ELR (cell line): ENCODE results near the gene NOVA1.
"Not testable (repeated sequence)": the region's sequence is repeated elsewhere in the genome, so short reads cannot be mapped to it uniquely, and the experiment has no call there.

Source experiments
- DNase-seq: peaks from one replicate; pipeline ENCODE4 v3.0.0-alpha.2; 2015; ENCODE audit warnings: low read depth

The NOVA1 gene

GRCh38 chr14:26597589-26598080, at the start of gene NOVA1:
TSS of gene NOVA1 (minus strand) at chr14:26598033. CDS start at chr14:26597436, 597 bp downstream.
- no peak for DNase-seq

GRCh38 chr14:26645057-26645456, 47.2 kb upstream of the NOVA1 start:
- not testable (repeated sequence) for DNase-seq

- DNase-seq, result no peak
Measured at GRCh38 chr14:26636561-26636960, 38.7 kb upstream of the NOVA1 start.

- not testable (repeated sequence) for DNase-seq
Measured at GRCh38 chr14:26634946-26635345, 37.1 kb upstream of the NOVA1 start.

GRCh38 chr14:26626256-26626655, 28.4 kb upstream of the NOVA1 start:
- DNase-seq, result no peak

- DNase-seq, result no peak
Measured at GRCh38 chr14:26622611-26623010, 24.8 kb upstream of the NOVA1 start.

- no peak for DNase-seq
Measured at GRCh38 chr14:26621807-26622560, 24.2 kb upstream of the NOVA1 start.

GRCh38 chr14:26621364-26621763, 23.5 kb upstream of the NOVA1 start:
- no peak for DNase-seq

GRCh38 chr14:26611259-26611658, 13.4 kb upstream of the NOVA1 start:
- DNase-seq, result no peak

GRCh38 chr14:26606729-26607312, 9.0 kb upstream of the NOVA1 start:
- DNase-seq, result no peak

GRCh38 chr14:26605602-26606001, 7.8 kb upstream of the NOVA1 start:
- no peak for DNase-seq

GRCh38 chr14:26602902-26603301, 5.1 kb upstream of the NOVA1 start:
- DNase-seq, result no peak

GRCh38 chr14:26601856-26602255, 4.0 kb upstream of the NOVA1 start:
- DNase-seq, result no peak

- no peak for DNase-seq
Measured at GRCh38 chr14:26599291-26599690, 1.5 kb upstream of the NOVA1 start.

GRCh38 chr14:26598672-26599131, 869 bp upstream of the NOVA1 start:
- DNase-seq, result no peak

GRCh38 chr14:26598081-26598671, 343 bp upstream of the NOVA1 start:
- DNase-seq, result no peak

GRCh38 chr14:26597071-26597588, 703 bp downstream of the NOVA1 start:
- no peak for DNase-seq

- DNase-seq, result no peak
Measured at GRCh38 chr14:26596543-26597061, 1.2 kb downstream of the NOVA1 start.

- DNase-seq, result no peak
Measured at GRCh38 chr14:26595926-26596542, 1.8 kb downstream of the NOVA1 start.

- DNase-seq, result no peak
Measured at GRCh38 chr14:26594756-26595545, 2.9 kb downstream of the NOVA1 start.

- DNase-seq, result no peak
Measured at GRCh38 chr14:26594148-26594547, 3.7 kb downstream of the NOVA1 start.
